Superior temporal gyrus (tissue), 1 donor: ENCODE data around the gene TOMM70.
"Not testable (repeated sequence)": the region's sequence is repeated elsewhere in the genome, so short reads cannot be mapped to it uniquely, and the experiment has no call there.

Experiments
- DNase-seq: peaks from one replicate; pipeline ENCODE4 v3.0.0-alpha.2; 2016; ENCODE audit errors: extremely low spot score

The TOMM70 gene

GRCh38 chr3:100400780-100401673, at the start of gene TOMM70, which contains the start of gene LNP1:
TSS of gene TOMM70 (minus strand) at chr3:100401089. CDS start at chr3:100400949, 140 bp downstream.
TSS of gene LNP1 (plus strand) at chr3:100401539. CDS start at chr3:100429730, 28,191 bp downstream.
- peak; percentile 99 for DNase-seq

DNA sequence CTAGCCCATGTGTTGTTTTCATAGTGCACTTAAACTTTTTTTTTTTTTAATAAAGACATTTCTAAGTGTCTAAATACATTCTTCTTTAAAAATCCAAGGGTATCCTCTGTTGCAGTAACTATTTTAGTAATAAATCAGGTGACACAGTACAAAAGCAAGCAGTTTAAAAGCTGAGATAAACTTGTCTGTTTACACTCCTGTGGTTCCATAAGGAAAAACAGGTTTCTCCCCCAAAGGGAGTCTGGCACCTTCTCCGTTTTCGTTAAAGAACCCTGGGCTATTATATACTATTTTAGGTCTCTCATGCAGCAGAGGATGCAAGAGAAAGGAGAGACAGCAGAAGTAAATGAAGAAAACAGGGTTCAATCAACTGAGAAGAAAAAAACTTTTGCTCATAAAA, 48.3 kb upstream of the TOMM70 start:
- no peak for DNase-seq

DNA sequence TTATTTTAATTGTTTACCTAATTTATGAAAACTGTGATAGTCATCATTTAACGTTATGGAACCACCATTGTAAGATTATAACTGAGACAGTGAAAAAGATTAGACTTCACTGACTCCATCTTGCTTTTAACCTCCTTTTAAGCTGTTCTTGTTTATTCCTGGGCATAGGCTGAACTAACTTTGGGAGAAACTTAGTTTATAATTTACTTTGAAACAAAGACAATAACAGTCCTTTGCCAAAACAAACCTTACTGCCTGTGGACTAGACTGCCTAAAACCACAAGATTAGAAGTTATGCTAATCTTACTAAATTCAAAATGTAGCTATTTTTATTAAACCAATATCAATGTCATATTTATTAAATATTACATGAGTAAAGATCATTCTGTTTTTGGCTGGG, 47.2 kb upstream of the TOMM70 start:
- no peak for DNase-seq

DNA sequence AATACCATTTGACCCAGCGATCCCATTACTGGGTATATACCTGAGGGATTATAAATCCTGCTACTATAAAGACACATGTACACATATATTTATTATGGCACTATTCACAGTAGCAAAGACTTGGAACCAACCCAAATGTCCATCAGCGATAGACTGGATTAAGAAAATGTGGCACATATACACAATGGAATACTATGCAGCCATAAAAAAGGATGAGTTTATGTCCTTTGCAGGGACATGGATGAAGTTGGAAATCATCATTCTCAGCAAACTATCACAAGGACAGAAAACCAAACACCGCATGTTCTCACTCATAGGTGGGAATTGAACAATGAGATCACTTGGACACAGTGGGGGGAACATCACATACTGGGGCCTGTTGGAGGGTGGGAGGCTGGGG, 46.2 kb upstream of the TOMM70 start:
- not testable (repeated sequence) for DNase-seq

DNA sequence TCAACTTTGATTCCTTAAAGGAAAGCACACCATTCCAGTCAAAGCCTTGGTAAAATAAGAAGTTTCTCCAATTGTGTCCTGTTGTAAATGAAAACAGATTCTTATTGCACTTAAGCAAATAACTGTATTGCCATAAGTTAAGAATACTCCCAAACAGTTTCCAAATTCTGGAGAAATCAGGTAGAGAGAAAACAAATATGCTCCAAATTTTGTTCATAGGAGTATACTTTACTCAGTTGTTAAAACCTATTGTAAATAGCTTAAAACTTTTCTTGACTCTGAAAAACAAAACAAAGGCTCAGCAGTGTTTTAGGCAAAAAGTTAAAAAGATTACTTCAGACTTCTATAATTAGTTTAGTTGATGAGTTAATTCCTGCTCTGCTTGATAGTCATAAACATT, 42.8 kb upstream of the TOMM70 start:
- no peak for DNase-seq

GRCh38 chr3:100440895-100441294, 40.0 kb upstream of the TOMM70 start:
- no peak for DNase-seq

GRCh38 chr3:100438623-100438974, 37.7 kb upstream of the TOMM70 start:
- DNase-seq = no peak

GRCh38 chr3:100437721-100438622, 37.1 kb upstream of the TOMM70 start:
- no peak for DNase-seq

DNA sequence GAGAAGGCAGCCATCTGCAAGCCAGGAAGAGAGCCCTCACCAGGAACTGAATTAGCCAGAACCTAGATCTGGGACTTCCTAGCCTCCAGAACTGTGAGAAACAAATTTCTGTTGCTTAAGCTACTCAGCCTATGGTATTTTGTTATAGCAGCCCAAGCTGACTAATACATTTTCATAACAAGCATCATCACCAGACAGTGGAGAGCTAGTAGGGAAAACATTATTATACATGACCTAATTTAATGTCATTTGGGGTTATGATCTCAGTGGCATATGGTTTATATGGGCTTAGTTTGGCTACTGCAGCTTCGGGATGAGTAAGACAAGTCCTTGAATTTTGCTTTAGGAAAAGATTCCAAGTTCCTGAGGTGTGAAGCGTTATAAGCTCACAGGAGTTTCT, 36.1 kb upstream of the TOMM70 start:
- DNase-seq = no peak

DNA sequence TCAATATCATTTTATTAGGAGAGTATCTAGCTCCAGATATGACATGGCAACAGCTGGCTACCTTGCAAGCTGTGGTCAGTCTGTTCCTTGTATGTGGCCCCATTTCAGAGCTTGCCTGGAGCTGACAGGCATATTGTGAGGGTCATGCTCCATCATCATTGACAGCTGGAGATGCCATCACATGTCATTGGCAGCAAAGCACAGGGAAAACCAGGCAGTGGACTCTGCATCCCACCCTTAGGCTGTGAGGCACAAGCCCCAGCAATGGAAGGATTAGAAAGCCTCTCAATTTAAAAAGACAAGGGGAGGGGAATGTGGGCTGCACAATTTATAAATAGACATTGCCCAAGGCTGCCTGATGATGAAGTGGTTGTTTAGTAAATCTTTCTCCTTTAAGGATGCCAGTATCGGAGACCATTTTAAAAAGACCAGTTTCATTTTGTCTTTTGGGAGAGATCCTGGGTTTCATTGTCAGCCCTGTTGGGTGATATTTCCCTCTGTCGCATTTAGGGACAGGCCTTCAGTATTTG, 28.4 kb upstream of the TOMM70 start:
- no peak for DNase-seq

GRCh38 chr3:100427699-100428098, 26.8 kb upstream of the TOMM70 start:
- DNase-seq = no peak

GRCh38 chr3:100426067-100426682, 25.3 kb upstream of the TOMM70 start:
- DNase-seq = no peak

DNA sequence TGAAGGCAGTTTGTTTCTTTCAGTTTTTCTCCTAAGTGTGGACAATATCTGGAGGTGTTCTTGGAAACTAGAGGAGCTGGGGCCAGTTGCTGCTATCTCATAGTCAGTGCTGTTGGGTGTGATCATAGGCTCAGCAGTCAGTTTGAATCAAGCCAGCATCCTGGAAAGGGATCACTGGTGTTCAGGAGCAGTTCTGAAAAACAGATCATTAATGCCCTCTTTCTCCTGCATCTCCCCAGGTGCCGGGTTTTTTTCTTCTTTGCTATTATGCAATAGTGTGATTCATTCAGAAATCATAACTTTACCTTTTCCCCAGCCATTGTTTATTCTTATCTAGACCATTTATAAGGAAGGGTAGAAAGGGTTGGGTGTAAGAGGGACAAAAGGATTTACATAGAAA, 24.4 kb upstream of the TOMM70 start:
- no peak for DNase-seq

DNA sequence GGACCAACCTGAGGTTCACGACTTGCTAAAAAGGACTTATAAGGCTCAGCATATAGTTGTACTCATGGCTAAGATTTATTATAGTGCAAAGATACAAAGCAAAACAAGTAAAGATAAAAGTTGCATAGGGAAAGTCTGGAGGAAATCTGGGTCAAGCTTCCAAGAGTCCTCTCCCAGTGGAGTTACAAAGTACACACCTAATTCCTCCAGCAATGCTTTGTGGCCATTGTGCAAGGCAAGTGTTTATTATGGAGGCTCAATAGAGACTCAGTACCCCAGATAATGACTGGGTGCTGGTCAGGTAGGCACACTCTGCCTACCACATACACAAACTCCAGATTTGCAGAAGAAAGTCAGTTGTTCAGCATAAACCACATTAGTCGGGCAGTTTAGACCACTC, 23.4 kb upstream of the TOMM70 start:
- no peak for DNase-seq

DNA sequence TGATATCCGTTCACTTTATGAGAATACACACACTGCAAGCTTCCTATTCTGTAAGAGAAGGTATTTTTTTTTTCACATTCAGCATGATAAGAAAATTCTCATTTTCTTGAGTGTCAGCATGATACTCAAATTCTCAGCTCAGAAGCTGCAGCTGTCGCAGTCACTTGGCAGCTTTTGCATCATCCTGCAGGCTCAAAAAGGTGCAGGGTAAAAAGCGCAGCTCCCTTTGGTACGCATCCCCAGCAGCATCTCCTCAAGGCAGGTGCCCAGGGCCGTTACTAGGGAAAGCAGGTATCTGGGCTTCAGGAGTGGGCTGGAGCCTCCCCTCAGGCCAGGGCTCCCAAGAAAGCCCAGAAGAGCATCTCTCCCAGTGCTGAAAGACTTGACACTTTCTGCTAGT, 22.7 kb upstream of the TOMM70 start:
- no peak for DNase-seq

GRCh38 chr3:100420885-100421284, 20.0 kb upstream of the TOMM70 start:
- no peak for DNase-seq

- no peak for DNase-seq
Measured at GRCh38 chr3:100419406-100419805, 18.5 kb upstream of the TOMM70 start.

DNA sequence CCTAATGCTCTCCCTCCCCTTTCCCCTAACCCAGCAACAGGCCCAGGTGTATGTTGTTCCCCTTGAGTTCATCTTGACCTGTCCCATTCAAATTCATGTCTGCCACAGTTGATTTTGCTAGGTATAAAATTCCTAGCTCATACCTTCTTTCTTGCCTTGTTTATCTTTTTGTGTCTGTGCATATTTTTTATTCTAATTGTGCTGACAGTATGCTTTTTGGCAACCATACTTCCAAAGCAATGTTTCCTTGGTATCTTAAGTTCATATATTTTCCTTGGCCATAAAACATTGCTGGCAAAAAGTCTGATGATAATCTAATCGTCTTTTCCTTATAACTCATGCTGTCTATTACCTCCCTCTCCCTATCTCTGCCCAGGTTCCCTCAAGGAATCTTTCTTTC, 16.0 kb upstream of the TOMM70 start:
- no peak for DNase-seq

DNA sequence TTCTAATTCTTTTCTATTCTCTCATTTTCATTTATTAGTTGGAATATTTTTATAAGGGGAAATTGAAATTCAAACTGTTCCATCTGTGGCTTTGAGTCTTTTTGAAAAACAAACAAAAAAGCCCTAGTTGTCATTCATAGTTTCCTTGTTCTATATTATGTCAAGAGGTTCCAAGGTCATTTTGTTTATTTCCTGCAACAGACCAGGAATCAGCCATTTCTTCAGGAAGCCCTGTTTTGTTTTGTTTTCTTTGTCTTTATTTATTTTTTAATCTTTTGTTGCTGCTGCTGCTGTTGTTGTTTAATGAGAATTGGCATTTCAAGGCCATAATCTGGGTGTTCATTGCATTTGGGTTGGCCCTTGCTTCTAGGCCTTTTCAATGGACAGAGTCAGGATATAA, 15.3 kb upstream of the TOMM70 start:
- no peak for DNase-seq

DNA sequence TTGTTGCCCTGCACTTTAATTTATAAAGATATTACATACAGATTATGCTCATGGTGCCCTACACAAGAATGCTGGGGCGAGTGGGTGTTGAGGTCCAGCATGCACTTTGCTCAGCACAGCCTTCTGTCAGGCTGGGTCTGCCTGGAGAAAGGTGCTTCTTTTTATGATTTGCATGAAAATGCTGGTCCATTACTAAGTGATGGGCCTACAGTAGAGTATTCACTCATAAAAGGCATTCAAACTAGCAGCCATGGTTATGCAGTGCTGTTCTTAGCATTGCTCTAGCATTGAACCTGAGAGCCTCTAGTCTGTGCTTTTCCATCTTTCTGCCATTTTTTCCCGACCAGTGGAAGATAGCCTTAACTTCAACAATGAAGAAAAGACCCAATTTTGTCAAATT, 12.7 kb upstream of the TOMM70 start:
- no peak for DNase-seq

DNA sequence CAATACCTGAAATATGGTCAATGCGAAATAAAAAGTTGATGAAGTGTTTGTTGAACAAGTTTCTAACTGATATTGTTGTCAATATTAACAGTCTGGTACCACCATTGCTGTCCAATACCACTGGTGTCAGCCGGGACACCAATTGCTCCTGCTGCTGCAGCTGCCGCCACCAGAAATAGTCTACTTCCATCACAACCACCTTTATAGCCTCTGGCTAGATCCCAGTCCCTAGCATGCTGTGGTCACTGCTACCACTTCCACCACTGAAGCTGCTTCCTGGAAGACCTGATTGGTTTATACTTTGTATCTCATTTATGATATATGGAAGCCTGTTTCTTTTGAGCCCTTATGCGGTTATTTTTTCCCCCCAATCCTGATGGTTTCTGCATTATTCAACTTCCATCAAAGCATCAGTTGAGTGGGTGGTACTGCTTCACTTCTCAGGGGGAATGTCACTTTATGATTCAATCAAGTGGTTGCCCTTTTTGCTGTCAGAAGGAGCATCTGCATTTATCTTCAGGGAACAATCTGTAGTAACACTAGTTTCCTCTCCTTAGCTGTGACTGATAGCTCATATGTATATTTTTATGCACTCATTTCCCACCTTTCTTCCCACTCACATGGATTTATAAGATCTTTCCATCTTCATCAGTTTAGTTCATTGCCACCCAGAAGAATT, 12.2 kb upstream of the TOMM70 start:
- DNase-seq = no peak
